Activated naive CD8-positive, alpha-beta T cell (primary cell): ENCODE data around the gene YRDC.

ENCODE experiments used
- H3K27ac Mint-ChIP-seq: one replicate; pipeline ENCODE4 v1.8.0; 2021; ENCODE audit warnings: mixed read lengths
- H3K27me3 Mint-ChIP-seq: one replicate; pipeline ENCODE4 v1.8.0; 2021; ENCODE audit warnings: mixed read lengths
- H3K36me3 Mint-ChIP-seq: one replicate; pipeline ENCODE4 v1.8.0; 2021; ENCODE audit warnings: mixed read lengths
- H3K4me1 Mint-ChIP-seq: one replicate; pipeline ENCODE4 v1.8.0; 2021; ENCODE audit warnings: low read depth, mixed read lengths
- H3K4me3 Mint-ChIP-seq: one replicate; pipeline ENCODE4 v1.8.0; 2021; ENCODE audit warnings: mild to moderate bottlenecking, mixed read lengths
- H3K9me3 Mint-ChIP-seq: one replicate; pipeline ENCODE4 v1.8.0; 2021; ENCODE audit warnings: low read depth, mixed read lengths

Gene YRDC

DNA sequence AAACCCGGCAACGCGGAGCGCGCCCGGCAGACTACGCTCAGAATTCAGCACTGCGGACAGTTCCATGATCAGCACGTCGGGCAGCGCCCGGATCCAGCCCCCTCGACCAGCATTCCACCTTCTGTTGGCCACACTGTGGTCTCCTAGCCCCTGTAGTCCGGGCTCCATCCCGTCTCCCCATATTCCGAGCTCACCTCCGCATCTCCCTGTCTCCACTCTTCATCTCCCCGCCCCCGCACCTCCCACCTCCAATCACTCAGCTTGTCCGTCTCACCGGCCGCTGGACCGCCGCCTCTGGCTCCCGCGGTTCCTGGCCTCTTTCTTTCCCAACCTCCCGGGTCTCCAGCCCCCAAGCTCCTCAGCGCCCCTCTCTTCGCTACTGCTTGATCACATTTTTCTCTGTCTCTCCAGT is 43.6 kb downstream of the YRDC start:
- Mint-ChIP-seq H3K4me1 (peaks cover 14% of the 10 kb centered on the region), H3K27me3 (peaks cover 48% of the 10 kb centered on the region), H3K36me3 (no peaks in the 10 kb centered on the region), H3K27ac (no peak overlapping the region), H3K9me3 (peaks cover 4% of the 10 kb centered on the region), H3K4me3 (peak overlapping the region; percentile 20)

DNA sequence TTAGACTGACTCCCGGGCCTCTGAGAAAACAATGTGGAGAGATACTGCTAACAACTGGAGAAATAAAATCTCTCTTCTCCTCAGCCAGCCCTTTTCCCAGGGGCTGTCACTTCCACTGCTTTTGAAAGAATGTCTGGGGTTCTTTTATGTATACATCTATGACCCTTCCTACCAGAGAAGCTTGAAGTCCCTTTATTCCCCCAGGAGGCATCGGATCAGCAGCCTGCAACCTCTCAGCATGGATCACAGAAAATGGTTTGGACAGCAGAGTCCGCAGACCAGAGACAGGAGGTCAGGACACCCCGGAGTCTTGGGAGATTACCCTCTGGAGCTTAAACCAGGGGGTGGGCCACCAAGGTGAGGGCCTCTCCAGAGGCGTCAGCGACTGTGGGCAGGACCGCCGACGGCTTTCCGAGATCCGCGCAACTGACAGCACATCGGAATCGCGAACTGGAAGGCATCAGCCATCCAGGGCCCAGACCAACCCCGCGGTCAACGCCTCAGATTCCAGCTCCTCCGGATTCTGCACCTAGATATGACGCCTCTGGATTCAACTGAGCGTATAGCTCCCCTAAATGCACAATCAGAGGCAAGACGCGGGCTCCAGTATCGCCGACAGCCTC is 44.1 kb downstream of the YRDC start:
- Mint-ChIP-seq H3K27ac (no peak overlapping the region), H3K4me1 (peaks cover 14% of the 10 kb centered on the region), H3K4me3 (no peak overlapping the region), H3K9me3 (peaks cover 4% of the 10 kb centered on the region), H3K36me3 (no peaks in the 10 kb centered on the region), H3K27me3 (peaks cover 46% of the 10 kb centered on the region)

DNA sequence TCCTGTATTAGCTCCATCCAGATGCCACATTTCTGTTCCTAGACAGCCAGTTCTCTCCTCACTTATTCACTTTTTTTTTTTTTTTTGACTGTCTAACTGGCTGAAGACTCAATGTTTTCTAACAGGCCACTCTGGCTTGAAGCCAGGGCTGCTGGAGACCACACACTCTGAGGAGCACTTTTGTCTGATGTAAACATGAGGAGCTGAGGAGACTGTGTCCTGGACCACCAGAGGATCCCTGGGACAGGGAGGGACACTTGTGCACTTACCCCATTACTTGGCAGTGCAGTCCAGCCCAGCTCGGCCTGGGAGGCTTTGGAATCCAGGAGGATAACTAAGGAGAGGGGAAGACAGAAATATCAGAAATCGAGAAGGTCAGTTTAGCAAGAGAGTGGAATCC is 45.5 kb downstream of the YRDC start:
- peaks cover 38% of the 10 kb centered on the region for H3K27me3 Mint-ChIP-seq
- H3K4me3 Mint-ChIP-seq: no peak overlapping the region
- peaks cover 4% of the 10 kb centered on the region for H3K9me3 Mint-ChIP-seq
- no peaks in the 10 kb centered on the region for H3K36me3 Mint-ChIP-seq
- H3K27ac Mint-ChIP-seq: no peak overlapping the region
- peaks cover 14% of the 10 kb centered on the region for H3K4me1 Mint-ChIP-seq

DNA sequence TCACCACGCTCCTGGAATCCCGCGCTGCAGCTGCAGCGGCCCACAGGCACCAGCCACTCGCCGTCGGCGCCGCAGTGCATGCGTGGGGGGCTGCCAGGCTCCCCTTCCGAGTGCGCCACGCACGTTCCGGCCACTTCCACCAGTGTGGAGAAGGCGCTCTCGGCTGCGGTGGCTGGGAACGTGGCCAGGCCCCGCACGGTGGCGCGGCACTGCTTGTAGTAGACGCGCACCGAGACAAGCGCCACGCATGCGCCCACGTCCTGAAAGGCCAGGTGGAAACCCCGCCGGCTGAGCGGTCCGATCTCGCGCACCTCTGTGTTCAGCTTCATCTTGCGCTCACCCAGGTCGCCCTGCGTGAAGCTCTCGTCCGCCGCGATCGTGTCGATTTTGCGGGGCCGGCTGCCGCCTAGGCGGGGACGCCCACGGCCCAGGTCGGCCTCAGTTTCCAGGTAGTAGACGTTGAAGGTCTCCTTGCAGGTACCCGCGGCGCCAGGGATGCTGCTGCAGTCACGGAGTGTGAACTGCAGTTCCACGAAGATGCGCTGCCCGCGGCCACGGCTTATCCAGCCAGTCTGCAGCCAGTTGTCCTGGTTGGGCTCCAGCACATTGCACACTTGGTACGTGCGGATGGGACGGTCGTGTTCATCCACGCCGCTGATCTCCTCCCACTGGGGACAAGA is 46.5 kb downstream of the YRDC start:
- Mint-ChIP-seq H3K4me3 (no peak overlapping the region), H3K27ac (no peak overlapping the region), H3K36me3 (no peaks in the 10 kb centered on the region), H3K4me1 (peaks cover 12% of the 10 kb centered on the region), H3K9me3 (peaks cover 4% of the 10 kb centered on the region), H3K27me3 (peaks cover 32% of the 10 kb centered on the region)

DNA sequence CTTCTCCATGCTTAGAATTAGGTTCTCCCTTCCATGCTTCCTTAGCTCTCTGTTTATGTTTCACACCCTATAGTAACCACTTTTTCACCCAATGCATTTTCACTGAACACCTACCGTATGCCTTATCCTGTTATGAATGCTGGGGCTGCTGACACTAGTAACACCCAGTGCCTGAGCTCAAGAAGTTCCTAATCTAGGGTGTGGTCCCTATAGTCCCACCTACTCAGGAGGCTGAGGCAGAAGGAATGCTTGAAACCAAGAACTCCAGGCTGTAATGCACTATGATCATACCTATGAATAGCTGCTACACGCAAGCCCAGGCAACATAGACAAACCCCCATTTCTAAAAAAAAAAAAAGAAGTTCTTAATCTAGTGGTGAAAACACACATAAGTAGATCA is 48.6 kb downstream of the YRDC start:
- Mint-ChIP-seq H3K4me3 (no peak overlapping the region), H3K27me3 (peaks cover 21% of the 10 kb centered on the region), H3K9me3 (peaks cover under 1% of the 10 kb centered on the region), H3K36me3 (no peaks in the 10 kb centered on the region), H3K27ac (no peak overlapping the region), H3K4me1 (peaks cover 4% of the 10 kb centered on the region)

DNA sequence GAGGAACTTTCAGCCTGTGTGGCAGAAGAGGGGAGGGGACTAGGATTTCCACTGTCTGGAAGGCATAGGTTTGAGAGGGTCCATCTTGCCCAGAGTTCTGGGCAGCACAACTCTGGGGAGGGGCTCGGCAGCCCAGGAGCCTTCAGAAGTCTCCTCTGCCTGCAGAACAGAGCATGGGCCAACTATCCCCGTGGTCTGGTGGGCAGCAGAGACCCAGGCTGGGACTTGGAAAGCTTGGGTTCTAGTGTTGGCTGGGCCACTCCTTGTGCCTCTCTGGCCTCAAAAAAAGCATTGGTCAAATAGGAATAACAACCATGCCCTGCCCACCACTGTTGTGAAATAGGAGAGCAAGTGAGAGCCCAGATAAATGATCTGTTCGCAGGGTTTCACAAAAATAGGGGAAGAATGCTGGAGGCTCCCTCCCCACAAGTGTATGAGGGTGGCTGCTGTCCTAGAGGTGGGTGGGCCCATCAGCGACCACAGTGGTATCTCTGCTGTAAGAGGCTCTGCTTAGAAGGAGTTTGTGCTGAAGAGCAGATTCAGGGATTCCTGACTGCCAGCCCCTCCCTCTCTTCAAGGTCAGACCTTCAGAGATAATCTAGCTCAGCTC is 52.0 kb downstream of the YRDC start:
- no peaks in the 10 kb centered on the region for H3K9me3 Mint-ChIP-seq

DNA sequence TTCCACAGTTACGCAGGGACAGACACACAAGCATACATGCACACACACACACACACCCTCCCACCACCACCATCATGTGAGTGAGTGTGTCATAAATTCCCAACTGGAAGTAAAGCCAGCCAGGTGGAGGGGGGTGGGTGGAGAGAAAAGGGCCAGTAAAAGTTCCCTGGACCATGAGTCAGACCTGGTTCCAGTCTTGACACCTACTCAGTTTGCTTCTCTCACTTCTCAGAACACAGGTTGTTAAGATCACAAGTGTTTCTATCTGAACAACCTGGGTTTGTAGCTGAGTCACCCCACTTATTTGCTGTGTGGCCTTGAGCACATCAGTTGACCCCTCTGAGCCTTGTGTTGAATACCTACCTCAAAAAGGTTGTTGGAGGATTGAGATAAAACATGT is 52.7 kb downstream of the YRDC start:
- Mint-ChIP-seq H3K9me3 (no peaks in the 10 kb centered on the region), H3K4me3 (no peak overlapping the region), H3K36me3 (no peaks in the 10 kb centered on the region), H3K4me1 (peaks cover 8% of the 10 kb centered on the region), H3K27me3 (peaks cover 13% of the 10 kb centered on the region), H3K27ac (no peak overlapping the region)

More for the DNA sequence above, 52.0 kb downstream of the YRDC start:
- peaks cover 8% of the 10 kb centered on the region for H3K4me1 Mint-ChIP-seq
- H3K27ac Mint-ChIP-seq: no peak overlapping the region
- H3K36me3 Mint-ChIP-seq: no peaks in the 10 kb centered on the region
- H3K4me3 Mint-ChIP-seq: no peak overlapping the region
- peaks cover 13% of the 10 kb centered on the region for H3K27me3 Mint-ChIP-seq

DNA sequence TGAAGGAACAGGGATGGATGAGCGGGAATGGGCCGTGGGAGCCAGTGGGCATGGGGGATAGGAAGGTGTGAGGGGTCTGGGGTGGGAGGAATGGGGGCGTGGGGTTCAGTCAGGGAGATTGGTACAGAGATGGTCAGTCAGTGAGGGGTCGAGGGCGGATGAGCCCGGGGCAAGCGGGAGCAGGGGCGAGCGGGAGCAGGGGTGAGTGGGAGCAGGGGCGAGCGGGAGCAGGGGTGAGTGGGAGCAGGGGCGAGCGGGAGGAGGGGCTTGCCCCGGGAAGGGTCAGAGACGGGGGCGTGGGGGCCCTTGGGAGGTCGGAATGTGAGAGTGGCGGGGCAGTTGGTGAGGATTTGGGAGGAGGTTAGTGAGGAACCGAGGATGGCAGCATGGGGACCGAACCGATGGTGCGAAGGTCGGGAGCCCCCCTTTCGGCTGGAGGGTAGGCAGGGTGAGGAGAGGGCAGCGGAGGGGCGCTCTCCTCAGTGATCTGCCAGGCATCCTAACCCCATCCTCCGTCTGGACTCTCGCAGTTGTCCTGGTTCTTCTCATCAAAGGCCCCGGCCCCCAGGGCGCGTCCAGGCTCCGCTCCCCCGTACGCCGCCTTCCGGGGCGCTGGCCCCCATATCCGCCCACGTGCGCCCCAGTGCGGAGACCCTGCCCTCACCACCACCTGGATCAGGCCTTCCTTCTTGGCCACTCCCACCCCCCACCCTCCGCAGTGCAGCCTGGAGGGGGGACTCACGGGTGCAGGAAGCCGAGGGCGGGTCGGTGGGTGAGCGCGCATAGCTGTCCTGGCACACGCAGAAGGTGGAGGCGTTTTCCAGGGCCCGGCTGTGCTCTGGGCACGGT is 54.3 kb downstream of the YRDC start:
- peaks cover 17% of the 10 kb centered on the region for H3K27me3 Mint-ChIP-seq
- no peaks in the 10 kb centered on the region for H3K9me3 Mint-ChIP-seq
- peaks cover 8% of the 10 kb centered on the region for H3K4me1 Mint-ChIP-seq
- H3K27ac Mint-ChIP-seq: no peak overlapping the region
- no peaks in the 10 kb centered on the region for H3K36me3 Mint-ChIP-seq
- H3K4me3 Mint-ChIP-seq: peak overlapping the region; percentile 53
